HG02588 (cell line): ENCODE data around the gene CDS1.
"Not testable (repeated sequence)": the region's sequence is repeated elsewhere in the genome, so short reads cannot be mapped to it uniquely, and the experiment has no call there.

Experiments used
- ATAC-seq: cut with Tn5 transposase; IDR thresholded peaks from one replicate; pipeline ENCODE4 v1.9.1; 2021; ENCODE audit warnings: mild to moderate bottlenecking, moderate library complexity; ENCODE audit not compliant: unreplicated experiment

CDS1 gene

GRCh38 chr4:84669201-84669600, 86.3 kb downstream of the CDS1 start:
- ATAC-seq, result no peak

DNA sequence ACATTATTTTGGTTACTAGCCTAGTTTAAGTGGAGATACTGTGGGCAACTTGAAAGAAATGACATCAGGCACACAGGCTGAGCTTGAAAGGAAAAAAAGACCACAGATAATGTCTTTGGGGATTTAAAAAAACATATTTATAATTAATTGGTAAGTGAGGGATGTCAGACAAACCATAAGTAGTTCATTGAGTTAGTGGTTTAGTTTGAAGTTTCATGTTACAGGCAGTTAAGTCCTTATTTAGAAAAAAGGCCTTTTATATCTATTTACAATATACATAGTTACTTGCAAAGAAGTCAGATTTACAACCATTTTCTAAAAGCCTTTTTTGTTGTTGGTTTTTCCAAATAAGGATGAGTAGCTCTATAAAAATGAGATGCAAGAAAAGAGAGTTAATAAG, 89.2 kb downstream of the CDS1 start:
- ATAC-seq, result no peak

DNA sequence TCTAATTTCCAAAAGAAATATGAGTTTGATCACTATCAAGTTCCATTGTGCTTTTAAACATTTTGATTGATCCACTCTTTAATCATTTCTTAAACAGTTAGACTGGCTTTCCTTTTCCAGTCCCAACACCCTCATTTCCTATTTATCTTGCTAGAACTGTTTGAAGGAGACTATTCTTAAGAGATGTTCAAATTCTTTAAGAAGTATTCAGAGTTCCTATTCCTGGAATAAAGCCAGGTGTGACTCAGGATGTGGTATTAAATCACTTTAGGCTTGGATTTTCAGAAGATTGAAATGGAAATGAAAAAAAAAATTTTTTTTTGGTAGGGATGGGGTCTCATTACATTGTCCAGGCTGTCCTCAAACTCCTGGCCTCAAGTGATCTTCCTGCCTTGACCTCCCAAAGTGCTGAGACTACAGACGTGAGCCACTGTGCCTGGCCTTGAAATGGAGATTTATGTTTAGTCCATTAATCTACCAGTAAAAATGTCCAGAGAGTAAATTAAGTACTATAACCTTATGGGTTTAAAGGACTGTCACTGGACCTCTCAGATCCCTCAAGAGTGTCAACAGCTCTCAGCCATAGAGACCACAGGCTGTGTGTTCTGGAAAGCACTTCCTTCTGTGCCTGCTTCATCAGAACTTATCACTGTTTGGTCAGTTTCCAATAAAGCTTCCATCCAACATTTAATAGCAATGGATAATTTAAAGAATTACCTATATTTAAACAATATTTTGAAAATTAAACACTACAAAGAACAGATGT, 90.7 kb downstream of the CDS1 start:
- ATAC-seq, result no peak

DNA sequence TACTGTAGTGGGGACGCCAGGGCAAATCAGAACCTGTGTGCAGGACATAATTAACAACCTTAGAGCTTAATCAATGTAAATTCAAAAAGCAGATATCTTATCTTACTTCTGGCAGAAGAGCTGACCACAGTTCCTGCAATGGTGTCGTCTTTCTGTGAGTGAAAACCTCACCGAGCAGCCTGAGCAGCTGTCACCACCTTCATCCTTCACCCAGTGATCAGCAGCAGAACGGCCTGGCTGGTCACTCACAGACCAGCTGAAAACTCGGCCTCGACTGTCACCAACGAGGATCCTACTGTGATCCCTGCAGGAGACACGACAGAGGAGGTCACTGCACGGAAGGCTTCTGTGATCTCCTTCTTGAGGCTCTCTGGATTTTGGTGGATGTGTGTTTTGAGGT, 94.2 kb downstream of the CDS1 start:
- ATAC-seq, result no peak

- ATAC-seq, result no peak
Observed at GRCh38 chr4:84677995-84678394, 95.1 kb downstream of the CDS1 start.

GRCh38 chr4:84678976-84679744, 96.2 kb downstream of the CDS1 start:
- no peak for ATAC-seq

DNA sequence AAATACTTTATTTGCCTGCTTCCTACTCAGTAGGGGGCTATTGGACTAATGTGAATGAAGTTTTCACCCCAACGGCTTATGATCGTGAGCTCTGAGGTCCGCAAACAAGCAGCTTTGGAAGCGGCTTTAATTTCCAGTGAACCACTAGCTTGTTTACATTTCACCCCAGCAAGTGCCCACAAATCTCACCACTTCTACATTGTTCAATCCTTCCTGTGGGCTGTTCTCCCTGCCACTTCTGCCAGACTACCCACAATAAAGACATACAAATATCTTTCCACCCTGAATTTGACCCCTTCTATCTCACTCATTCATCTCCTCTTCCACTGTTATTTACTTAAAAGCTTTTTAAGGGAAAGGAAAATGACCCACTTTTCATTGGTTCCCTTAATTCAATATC, 98.0 kb downstream of the CDS1 start:
- no peak for ATAC-seq

DNA sequence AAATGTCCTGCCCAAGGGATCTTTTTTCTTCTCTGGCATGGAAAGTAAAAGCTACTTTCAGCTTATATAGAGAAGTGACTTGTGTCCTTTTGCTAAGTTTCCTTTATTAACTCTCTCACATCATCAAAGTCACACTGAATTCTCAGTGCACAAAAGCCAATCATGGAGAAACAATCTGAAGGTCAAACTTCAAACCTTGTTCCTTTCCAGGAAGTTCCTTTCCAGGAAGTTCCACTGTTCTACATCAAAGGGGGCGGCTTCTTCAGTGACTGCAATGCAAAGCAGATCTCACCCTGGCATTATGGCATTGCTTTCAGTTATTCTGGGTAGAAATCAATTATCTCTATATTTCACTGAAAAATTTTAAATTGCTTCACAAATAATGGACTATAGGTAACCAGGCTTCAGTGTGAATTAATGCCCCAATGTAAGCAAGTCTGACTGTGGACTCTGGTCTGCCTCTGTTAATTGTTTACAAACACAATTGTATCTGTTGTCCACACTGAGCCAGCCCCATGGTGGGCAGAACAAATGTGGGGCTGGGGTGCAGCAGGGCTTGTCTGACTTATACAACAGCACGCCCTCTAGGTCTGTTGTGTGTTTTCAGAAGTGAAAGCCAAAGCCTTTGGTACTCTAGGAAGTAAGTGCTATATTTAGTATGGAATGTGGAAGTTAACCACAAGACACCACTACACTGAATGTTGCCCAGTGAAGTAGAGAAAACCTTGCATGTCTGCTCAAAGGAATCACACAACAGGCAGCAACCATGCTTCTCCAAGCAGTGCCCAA, 98.8 kb downstream of the CDS1 start:
- ATAC-seq, result no peak

GRCh38 chr4:84682661-84683060, 99.7 kb downstream of the CDS1 start:
- ATAC-seq, result not testable (repeated sequence)

DNA sequence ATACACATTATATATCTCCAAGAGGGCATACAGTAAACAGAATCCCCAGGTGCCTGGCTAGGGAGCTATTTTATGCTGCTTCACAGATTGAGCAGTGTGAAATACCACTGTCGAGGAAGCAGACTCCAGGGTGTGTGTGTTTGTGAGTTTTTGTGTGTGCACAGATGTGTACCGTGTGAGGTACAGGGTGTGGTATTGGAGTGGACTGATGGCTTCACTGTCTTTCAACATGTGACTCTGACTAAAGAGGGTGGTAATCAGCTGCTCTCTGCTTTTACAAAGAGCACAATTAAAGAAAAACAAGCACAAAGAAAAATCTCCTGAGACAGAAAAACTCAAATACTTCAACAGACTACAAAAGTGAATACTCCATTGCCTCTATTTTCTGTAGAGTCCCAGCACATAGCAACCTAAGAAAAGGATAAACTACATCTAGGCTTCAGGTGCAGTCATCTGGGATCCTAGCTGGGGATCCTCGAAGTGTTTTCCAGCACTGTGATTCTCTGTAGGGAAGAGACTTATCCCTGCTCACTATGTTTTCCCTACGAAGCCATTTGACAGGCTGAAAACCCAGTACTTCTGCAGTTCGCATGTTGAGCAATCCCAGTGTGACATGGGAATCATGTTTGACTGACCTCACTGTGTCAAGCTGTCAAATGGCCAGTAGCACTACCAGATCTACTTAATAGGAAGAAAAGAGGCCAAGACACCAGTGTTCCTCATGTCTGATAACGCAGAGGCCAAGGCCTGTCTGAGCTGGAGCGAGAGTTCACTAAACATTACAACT, 100.3 kb downstream of the CDS1 start:
- ATAC-seq, result no peak

DNA sequence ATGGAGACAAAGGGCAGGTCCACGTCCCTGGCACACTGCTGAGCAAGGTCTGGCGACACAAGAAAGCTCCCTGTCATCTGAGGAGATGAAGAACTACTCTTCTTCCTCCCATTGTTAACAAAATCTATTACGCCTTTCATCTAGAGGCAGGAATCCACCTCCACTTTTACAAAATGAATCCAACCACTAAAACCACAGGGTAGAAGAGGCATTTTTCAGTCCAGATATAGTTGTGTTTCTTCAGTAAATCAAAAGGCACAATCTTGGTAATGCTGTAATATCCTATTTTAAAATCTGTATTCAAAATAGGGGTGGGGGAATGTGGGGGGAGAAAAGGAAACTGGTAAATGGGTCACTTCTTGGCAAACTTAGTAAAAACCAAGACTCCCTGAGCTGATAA, 101.4 kb downstream of the CDS1 start:
- no peak for ATAC-seq

DNA sequence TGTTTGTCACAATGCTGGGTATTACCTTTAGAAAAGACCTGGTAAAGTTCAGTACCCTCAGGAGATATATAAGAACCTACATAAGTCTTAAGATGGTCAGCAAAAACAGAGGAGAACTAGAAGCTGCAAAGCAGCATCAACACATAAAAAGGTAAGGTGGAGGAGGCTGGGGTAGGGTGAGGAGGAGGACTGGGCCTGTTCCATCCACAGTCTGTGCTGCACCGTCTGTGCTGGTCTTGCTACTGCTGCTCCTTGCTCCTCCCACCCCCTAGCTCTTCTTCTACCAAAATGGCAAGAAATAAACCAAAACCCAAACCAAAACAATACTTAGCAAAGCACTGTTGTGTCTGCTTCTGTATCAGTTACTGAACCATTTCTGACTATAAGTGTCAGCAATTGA, 102.2 kb downstream of the CDS1 start:
- ATAC-seq, result no peak

GRCh38 chr4:84688605-84689004, 105.7 kb downstream of the CDS1 start:
- ATAC-seq, result no peak

- ATAC-seq, result no peak
Observed at GRCh38 chr4:84689197-84689596, 106.3 kb downstream of the CDS1 start.

DNA sequence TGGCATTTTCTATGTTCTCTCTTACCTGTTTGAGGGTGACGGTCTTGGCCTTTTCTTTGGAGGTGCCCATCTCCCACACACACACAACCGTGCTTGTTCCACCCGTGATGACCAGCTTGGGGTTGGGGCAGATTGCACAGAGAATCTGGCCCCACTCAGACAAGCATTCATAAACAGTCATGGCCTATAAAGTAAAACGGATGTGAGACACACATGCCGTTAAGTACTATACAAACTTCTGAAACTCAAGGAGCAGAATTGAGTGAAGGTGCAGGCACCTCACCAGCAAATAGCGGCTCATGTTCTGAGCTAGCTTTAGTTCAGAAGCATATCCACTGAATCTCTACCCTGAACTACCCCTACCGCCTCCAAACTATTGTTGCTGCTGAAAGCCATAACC, 107.6 kb downstream of the CDS1 start:
- ATAC-seq, result no peak

DNA sequence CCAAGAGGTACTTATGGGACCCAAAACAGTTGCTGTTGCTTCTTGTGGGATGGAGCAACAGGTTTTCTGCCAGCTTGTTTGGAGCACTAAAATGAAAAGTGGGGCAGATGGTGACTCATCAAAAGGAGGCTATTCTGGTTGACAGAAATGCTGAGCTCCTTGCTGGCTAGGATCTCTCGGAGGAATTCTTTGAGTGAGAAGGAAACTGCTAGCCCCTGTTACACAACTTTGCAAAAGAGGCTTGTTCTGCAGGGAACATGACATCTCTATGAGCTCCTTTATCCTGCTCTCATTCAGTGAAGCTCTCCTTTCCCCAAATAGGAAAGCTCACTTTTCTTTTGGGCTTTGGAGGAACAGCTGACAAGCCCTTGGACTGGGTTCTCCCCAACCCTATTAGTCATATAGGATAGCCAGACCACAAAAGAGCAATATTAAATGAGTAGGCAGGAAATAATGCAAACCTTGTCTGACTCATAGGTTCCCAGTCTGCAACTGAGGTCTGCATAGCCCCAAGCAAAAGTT, 108.3 kb downstream of the CDS1 start:
- ATAC-seq, result no peak

DNA sequence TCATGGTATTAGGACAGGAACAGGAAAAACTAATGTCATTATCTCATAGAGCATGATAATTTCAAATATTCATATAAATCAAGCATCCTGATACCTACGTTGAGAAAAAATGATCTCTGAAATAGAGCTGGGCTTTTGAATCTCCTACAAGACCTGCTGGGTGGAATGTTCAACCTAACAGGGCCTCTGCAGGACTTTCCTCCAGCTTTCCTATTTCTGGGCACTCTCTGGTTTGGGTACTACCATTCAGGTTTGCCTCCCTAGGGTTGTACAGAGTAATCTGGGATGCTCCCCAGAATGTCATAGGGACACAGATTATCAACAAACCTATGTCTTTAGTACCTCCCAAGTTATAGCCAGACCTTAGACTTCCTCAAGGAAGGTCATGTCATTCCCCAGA, 108.9 kb downstream of the CDS1 start:
- ATAC-seq, result no peak

- ATAC-seq, result no peak
Observed at GRCh38 chr4:84697159-84697558, 114.2 kb downstream of the CDS1 start.

DNA sequence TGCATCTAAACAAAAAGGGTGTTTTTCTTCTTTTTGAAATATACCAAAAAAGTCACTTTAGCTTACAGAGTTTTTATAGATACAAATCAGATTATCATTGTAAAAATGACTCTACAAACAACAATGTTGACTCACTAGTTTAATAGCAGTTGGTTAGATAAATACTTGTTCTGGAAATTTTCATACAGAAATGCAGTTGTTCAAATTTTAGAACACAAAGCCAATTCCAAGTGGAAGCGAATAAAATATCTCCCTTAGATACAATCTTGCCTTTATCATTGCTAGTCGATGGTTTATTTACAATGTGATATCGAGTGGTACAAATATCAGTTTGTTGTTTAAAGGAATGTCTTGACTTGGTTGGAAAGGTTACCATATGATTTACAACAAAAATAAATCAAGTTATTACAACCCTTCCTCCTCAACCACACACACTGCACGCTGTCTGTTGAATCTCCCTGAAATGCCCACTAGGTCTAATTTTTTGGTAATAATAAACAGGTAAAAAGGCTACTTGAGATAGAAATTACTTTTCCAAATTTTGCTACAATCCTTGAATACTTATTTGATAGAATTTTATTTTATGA, 114.8 kb downstream of the CDS1 start:
- ATAC-seq, result no peak

GRCh38 chr4:84699001-84699671, 116.2 kb downstream of the CDS1 start:
- ATAC-seq, result no peak
